Vagina (tissue), 2 donors: ENCODE results near the gene GALNT16.

Experiments used
- POLR2A ChIP-seq, 2 donors: fragments of 450-650 bp; IDR thresholded peaks; one replicate each; pipeline ENCODE4 v1.6.1; 2017; ENCODE audit warnings: antibody characterized with exemption in 2 of 2, mild to moderate bottlenecking in 2 of 2, moderate library complexity in 2 of 2
- POLR2AphosphoS5 ChIP-seq, 2 donors: sonication (generic); formaldehyde crosslinking; IDR thresholded peaks; one replicate each; pipeline ENCODE4 v1.9.0; 2017; ENCODE audit warnings: antibody characterized with exemption in 2 of 2, mild to moderate bottlenecking in 2 of 2, low read depth in 1 of 2; ENCODE audit not compliant: insufficient read depth in 1 of 2
- TF ChIP-seq, protein P1 (sequence below), 3 experiments: fragments of 450-650 bp in 2 of 3; fragments of 200-600 bp in 1 of 3; sonication (generic) in 1 of 3; IDR thresholded peaks; one replicate each; pipeline ENCODE4 v1.5.1; 2017 to 2019; ENCODE audit warnings: antibody characterized with exemption in 3 of 3, mild to moderate bottlenecking in 2 of 3, moderate library complexity in 2 of 3

DNA sequence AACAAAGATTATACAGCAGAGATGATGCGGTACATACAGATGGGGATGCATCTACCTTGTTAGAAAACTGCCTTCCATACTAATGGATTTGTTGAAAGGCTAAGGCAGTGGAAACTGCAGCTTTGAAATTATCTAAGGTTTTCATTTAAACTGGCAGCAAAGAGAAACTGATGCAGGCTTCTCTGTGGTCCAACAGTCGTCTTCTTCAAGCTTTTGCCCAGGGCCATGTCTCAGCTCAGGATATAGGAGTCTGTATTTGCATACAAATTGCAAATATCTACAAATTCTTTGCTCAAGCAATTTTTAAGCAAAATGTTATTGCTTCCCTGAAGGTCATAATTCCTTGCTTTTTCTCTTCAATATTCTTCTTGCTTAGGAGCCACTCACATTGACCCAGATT lies 104.4 kb downstream of the GALNT16 start:
- TF ChIP-seq, protein P1, sequence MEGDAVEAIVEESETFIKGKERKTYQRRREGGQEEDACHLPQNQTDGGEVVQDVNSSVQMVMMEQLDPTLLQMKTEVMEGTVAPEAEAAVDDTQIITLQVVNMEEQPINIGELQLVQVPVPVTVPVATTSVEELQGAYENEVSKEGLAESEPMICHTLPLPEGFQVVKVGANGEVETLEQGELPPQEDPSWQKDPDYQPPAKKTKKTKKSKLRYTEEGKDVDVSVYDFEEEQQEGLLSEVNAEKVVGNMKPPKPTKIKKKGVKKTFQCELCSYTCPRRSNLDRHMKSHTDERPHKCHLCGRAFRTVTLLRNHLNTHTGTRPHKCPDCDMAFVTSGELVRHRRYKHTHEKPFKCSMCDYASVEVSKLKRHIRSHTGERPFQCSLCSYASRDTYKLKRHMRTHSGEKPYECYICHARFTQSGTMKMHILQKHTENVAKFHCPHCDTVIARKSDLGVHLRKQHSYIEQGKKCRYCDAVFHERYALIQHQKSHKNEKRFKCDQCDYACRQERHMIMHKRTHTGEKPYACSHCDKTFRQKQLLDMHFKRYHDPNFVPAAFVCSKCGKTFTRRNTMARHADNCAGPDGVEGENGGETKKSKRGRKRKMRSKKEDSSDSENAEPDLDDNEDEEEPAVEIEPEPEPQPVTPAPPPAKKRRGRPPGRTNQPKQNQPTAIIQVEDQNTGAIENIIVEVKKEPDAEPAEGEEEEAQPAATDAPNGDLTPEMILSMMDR (IDR thresholded peaks at IDR 0.05), result no peak
- TF ChIP-seq POLR2A (IDR thresholded peaks at IDR 0.05) (no peak), POLR2AphosphoS5 (IDR thresholded peaks at IDR 0.05; ENCODE audit: insufficient read depth in 1 of 2, low read depth in 1 of 2) (no peak)
